ENCODE results near the gene TMEM244. TPM values are rescaled to one million over a fixed set of nuclear protein-coding genes. Genes with fewer than 3 reads are reported as not detected.
A peak's percentile ranks its signal among the peaks of the same experiment; 100 is the strongest.
"Not testable (repeated sequence)": the region's sequence is repeated elsewhere in the genome, so short reads cannot be mapped to it uniquely, and the experiment has no call there.

TMEM244 gene
- total RNA-seq, 2 experiments from 2014 or later: 0.83 to 1.0 TPM

DNA sequence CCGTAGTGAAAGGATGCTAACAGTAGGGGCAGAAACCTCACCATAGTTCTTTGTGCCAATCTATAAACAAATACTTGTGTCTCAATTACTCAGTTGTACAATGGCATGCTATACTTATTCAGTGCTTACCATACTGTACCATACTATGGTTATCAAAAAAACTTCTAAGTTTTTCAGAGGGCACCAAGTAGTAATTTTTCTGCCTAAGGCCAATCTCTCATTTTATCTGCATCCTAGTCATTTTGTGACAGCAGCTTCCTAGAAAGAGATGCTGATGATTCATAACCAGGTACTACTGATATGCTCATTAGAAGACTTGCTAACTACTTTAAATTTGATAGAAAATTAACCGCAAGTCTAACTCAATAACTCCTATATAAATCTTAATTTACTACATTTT is 42.9 kb downstream of the TMEM244 start:
- Mint-ChIP-seq H3K27me3 (peaks cover 6% of the 10 kb centered on the region), H3K9me3 (no peaks in the 10 kb centered on the region), H3K36me3 (no peaks in the 10 kb centered on the region), H3K4me3 (no peak overlapping the region), H3K4me1 (peaks cover 8% of the 10 kb centered on the region), H3K27ac (no peak overlapping the region)
- POLR2A ChIA-PET: no interaction called here
- ATAC-seq (ENCODE audit: low read depth): no peak
- no peak for DNase-seq

DNA sequence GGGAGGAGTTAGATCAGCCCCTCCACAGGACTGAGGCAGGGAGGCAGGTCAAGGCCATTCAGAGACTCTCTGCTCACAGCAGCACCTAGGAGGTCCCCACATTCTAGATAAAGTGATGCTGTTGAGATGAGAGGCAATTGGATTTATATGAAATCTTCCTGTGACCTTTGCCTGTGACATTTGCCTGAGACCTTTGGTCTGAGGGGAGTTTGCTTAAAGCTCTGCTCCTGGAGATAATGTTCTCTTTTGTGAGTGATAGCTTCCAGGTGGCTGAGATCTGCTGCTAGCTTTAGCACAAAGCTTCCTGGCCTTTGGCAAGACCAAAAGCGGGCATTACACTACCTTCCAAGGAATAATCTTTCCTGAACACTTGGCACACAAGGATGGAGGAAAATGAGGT is 43.3 kb downstream of the TMEM244 start:
- Mint-ChIP-seq H3K36me3 (no peaks in the 10 kb centered on the region), H3K4me1 (peaks cover 8% of the 10 kb centered on the region), H3K27me3 (peaks cover 8% of the 10 kb centered on the region), H3K9me3 (no peaks in the 10 kb centered on the region), H3K4me3 (no peak overlapping the region), H3K27ac (no peak overlapping the region)
- no peak for DNase-seq
- POLR2A ChIA-PET: no interaction called here
- ATAC-seq (ENCODE audit: low read depth): no peak

DNA sequence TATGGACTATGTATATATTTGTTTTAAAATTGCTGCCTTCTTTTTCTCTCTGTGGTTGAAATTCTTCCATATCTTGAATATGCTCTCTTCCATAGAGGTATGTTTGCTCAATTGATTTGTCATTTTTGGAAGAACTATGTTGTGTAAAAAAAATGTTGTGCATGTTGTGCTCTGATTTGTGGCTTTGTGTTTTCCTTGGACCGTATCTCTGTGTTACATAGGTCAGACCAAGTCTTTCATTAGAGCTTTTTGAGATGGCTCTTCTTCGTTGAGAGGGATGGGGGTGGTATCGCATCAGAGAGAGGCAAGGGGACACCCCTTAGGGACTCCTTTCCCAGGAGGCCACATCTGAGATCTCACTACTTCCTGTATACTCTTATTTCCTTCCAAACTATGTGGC is 43.8 kb downstream of the TMEM244 start:
- POLR2A ChIA-PET: no interaction called here
- Mint-ChIP-seq H3K4me1 (peaks cover 8% of the 10 kb centered on the region), H3K36me3 (no peaks in the 10 kb centered on the region), H3K27me3 (peaks cover 8% of the 10 kb centered on the region), H3K4me3 (no peak overlapping the region), H3K9me3 (no peaks in the 10 kb centered on the region), H3K27ac (no peak overlapping the region)
- ATAC-seq (ENCODE audit: low read depth) (no peak), DNase-seq (no peak)

DNA sequence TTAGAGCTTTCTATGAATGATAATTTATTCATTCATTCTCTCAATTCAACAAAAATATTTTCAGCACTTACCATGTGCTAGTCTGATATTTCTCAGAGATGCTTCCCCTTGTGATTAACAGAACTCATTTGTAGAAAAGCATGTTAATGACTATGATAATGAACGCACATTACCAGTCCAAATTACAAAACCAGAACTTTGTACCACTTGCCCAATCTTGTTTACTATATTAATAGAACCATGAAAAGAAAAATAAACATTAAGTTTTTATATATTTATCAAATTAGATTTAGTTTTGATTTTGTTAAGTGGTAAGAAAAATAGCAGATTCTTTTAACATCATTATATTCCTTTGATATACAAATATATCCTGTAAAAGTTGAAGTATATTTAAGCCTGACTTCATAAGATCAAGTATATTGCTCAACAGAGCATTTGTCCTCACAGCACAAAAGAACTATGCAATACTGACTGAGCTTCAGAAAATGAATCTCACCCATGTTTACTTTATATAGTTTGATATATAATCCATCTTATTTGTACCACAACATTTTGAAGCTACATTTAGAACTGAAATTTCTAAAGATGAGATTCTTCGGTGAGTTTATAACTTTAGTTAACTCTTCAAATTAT is 48.9 kb downstream of the TMEM244 start:
- peaks cover 2% of the 10 kb centered on the region for H3K9me3 Mint-ChIP-seq
- H3K27me3 Mint-ChIP-seq: peaks cover 8% of the 10 kb centered on the region
- ATAC-seq (ENCODE audit: low read depth): no peak
- POLR2A ChIA-PET: no interaction called here
- peaks cover under 1% of the 10 kb centered on the region for H3K4me1 Mint-ChIP-seq
- H3K27ac Mint-ChIP-seq: no peak overlapping the region
- no peak overlapping the region for H3K4me3 Mint-ChIP-seq
- no peaks in the 10 kb centered on the region for H3K36me3 Mint-ChIP-seq
- no peak for DNase-seq

DNA sequence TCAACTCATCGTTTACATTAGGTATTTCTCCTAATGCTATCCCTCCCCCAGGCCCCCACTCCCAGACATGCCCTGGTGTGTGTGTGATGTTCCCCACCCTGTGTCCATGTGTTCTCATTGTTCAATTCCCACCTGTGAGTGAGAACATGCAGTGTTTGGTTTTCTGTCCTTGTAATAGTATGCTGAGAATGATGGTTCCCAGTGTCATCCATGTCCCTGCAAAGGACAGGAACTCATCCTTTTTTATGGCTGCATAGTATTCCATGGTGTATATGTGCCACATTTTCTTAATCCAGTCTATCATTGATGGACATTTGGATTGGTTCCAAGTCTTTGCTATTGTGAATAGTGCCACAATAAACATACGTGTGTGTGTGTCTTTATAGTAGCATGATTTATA is 54.0 kb downstream of the TMEM244 start:
- POLR2A ChIA-PET; H3K4me3 Mint-ChIP-seq; H3K36me3 Mint-ChIP-seq; DNase-seq; H3K9me3 Mint-ChIP-seq; H3K27me3 Mint-ChIP-seq; H3K4me1 Mint-ChIP-seq; ATAC-seq (ENCODE audit: low read depth); H3K27ac Mint-ChIP-seq: not testable (repeated sequence)

- ATAC-seq (ENCODE audit: low read depth); H3K27ac Mint-ChIP-seq; H3K4me1 Mint-ChIP-seq; POLR2A ChIA-PET; H3K36me3 Mint-ChIP-seq; H3K27me3 Mint-ChIP-seq; DNase-seq; H3K4me3 Mint-ChIP-seq: not testable (repeated sequence)
- H3K9me3 Mint-ChIP-seq: peaks cover 11% of the 10 kb centered on the region
Measured at GRCh38 chr6:129802920-129803319, 58.2 kb downstream of the TMEM244 start.

GRCh38 chr6:129801909-129802308 is 59.2 kb downstream of the TMEM244 start:
- POLR2A ChIA-PET: no interaction called here
- DNase-seq (no peak), ATAC-seq (ENCODE audit: low read depth) (no peak)
- Mint-ChIP-seq H3K36me3 (no peaks in the 10 kb centered on the region), H3K27ac (no peak overlapping the region), H3K4me3 (no peak overlapping the region), H3K4me1 (no peaks in the 10 kb centered on the region), H3K9me3 (peaks cover 9% of the 10 kb centered on the region), H3K27me3 (peaks cover 4% of the 10 kb centered on the region)

DNA sequence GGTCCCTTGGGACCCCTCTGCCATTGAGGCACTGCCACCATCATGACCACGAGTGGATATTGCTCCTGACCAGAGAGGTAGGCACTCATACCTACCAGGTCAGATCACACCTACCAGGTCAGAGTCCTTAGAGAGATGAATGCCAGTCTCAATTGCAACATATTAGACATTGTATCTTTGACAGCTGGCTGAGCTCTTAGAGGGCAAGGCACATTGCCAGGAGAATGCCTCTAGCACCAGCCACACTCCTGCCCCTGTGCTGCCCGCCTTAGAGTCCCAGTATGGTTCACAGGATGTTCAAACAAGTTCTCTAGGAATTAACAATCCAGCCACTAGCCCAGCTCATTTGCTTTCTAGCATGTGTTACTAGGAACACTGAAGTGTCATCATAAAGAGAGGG is 65.9 kb downstream of the TMEM244 start:
- Mint-ChIP-seq H3K27me3 (peaks cover 18% of the 10 kb centered on the region), H3K36me3 (no peaks in the 10 kb centered on the region), H3K27ac (no peak overlapping the region), H3K4me3 (no peak overlapping the region), H3K9me3 (no peaks in the 10 kb centered on the region), H3K4me1 (peaks cover 6% of the 10 kb centered on the region)
- ATAC-seq (ENCODE audit: low read depth) (no peak), DNase-seq (no peak)
- POLR2A ChIA-PET: no interaction called here

DNA sequence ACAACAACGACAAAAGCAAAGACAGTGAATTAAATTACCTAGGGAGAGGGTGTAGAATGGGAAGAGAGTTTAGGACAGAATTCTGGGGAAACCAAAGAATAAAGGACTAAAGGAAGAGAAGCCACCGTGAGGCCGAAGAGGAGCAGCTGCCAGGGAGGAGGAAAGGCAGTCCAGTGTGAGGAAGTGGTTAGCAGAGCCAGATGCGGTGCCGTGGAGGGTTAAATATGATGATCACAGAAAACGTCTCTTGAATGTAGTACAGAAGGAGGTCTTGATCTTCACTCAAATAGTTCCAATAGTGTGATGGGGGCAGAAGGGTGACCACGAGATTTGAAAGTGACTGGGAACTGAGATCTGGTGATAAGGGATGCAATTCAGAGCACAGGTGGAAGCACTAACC is 67.7 kb downstream of the TMEM244 start:
- peak; percentile 73 for ATAC-seq (ENCODE audit: low read depth)
- H3K4me1 Mint-ChIP-seq: peaks cover 6% of the 10 kb centered on the region
- H3K27me3 Mint-ChIP-seq: peaks cover 18% of the 10 kb centered on the region
- no peak overlapping the region for H3K27ac Mint-ChIP-seq
- H3K9me3 Mint-ChIP-seq: no peaks in the 10 kb centered on the region
- no peaks in the 10 kb centered on the region for H3K36me3 Mint-ChIP-seq
- H3K4me3 Mint-ChIP-seq: no peak overlapping the region
- DNase-seq: no peak
- POLR2A ChIA-PET: no interaction called here

- Mint-ChIP-seq H3K4me3 (no peak overlapping the region), H3K27me3 (peaks cover 20% of the 10 kb centered on the region), H3K36me3 (no peaks in the 10 kb centered on the region), H3K4me1 (peaks cover 6% of the 10 kb centered on the region), H3K9me3 (no peaks in the 10 kb centered on the region), H3K27ac (no peak overlapping the region)
- no peak for DNase-seq
- POLR2A ChIA-PET: no interaction called here
- ATAC-seq (ENCODE audit: low read depth): no peak
Measured at GRCh38 chr6:129792049-129792448, 69.1 kb downstream of the TMEM244 start.

- Mint-ChIP-seq H3K4me1 (peaks cover 6% of the 10 kb centered on the region), H3K9me3 (no peaks in the 10 kb centered on the region), H3K4me3 (no peak overlapping the region), H3K27me3 (peaks cover 20% of the 10 kb centered on the region), H3K27ac (no peak overlapping the region), H3K36me3 (no peaks in the 10 kb centered on the region)
- ATAC-seq (ENCODE audit: low read depth) (no peak), DNase-seq (no peak)
- POLR2A ChIA-PET: no interaction called here
Measured at GRCh38 chr6:129790785-129791184, 70.3 kb downstream of the TMEM244 start.

DNA sequence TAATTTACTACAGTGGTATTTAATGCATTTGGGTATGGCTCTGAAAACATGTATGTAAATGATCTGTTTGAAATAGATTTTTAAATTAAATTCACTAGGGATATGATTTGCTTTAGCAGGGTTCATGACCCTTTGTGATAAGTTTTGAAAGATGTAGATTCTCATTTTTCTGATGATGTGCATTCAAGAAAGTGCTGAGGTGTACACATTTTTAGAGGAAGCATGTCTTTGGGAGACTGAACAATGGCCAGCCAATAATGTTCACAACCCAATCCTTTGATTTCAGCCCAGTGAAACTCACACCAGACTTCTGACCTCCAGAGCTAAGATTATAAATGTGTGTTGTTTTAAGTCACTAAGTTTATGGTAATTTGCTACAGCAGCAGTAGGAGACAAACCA is 71.1 kb downstream of the TMEM244 start:
- Mint-ChIP-seq H3K27me3 (peaks cover 24% of the 10 kb centered on the region), H3K36me3 (no peaks in the 10 kb centered on the region), H3K4me1 (peaks cover 6% of the 10 kb centered on the region), H3K4me3 (no peak overlapping the region), H3K27ac (no peak overlapping the region), H3K9me3 (no peaks in the 10 kb centered on the region)
- POLR2A ChIA-PET: no interaction called here
- ATAC-seq (ENCODE audit: low read depth) (no peak), DNase-seq (no peak)

- POLR2A ChIA-PET: no interaction called here
- H3K4me3 Mint-ChIP-seq: no peak overlapping the region
- ATAC-seq (ENCODE audit: low read depth) (no peak), DNase-seq (no peak)
- no peaks in the 10 kb centered on the region for H3K4me1 Mint-ChIP-seq
- H3K27ac Mint-ChIP-seq: no peak overlapping the region
- no peaks in the 10 kb centered on the region for H3K36me3 Mint-ChIP-seq
- H3K27me3 Mint-ChIP-seq: peaks cover 26% of the 10 kb centered on the region
- H3K9me3 Mint-ChIP-seq: no peaks in the 10 kb centered on the region
Measured at GRCh38 chr6:129787816-129788215, 73.3 kb downstream of the TMEM244 start.

DNA sequence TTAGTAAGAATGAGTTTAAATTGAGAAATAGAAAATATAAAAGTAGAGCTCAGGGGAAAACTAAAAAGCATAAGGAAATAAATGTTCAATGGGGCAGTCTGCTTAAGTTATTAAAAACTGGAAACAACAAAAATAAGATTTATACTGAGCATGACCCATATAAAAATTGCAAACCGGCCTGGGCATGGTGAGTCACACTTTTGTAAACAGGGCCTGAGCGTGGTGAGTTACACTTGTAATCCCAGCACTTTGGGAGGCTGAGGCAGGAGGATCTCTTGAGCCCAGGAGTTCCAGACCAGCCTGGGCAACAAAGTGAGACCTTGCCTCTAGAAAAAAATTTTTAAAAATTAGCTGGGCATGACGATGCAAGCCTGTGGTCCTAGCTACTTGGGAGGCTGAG is 74.6 kb downstream of the TMEM244 start:
- H3K36me3 Mint-ChIP-seq: no peaks in the 10 kb centered on the region
- H3K4me1 Mint-ChIP-seq: no peaks in the 10 kb centered on the region
- H3K27ac Mint-ChIP-seq: no peak overlapping the region
- H3K27me3 Mint-ChIP-seq: peaks cover 26% of the 10 kb centered on the region
- no peak for DNase-seq
- ATAC-seq (ENCODE audit: low read depth): no peak
- no peaks in the 10 kb centered on the region for H3K9me3 Mint-ChIP-seq
- no peak overlapping the region for H3K4me3 Mint-ChIP-seq
- POLR2A ChIA-PET: no interaction called here

- Mint-ChIP-seq H3K4me3 (no peak overlapping the region), H3K36me3 (no peaks in the 10 kb centered on the region), H3K9me3 (peaks cover 1% of the 10 kb centered on the region), H3K4me1 (no peaks in the 10 kb centered on the region), H3K27me3 (peaks cover 24% of the 10 kb centered on the region), H3K27ac (no peak overlapping the region)
- ATAC-seq (ENCODE audit: low read depth) (no peak), DNase-seq (no peak)
- POLR2A ChIA-PET: no interaction called here
Measured at GRCh38 chr6:129785756-129786135, 75.4 kb downstream of the TMEM244 start.
